A204.1 (cell line): ENCODE measurements around the gene CEP126.

Source experiments
- FAIRE-seq: peaks from 2 replicates; lab custom pipeline; 2012; peaks lifted over from hg19 to GRCh38; lab: Jason Lieb, UNC

Gene CEP126

GRCh38 chr11:102010776-102011494, 96.1 kb downstream of the CEP126 start:
- no peak for FAIRE-seq

DNA sequence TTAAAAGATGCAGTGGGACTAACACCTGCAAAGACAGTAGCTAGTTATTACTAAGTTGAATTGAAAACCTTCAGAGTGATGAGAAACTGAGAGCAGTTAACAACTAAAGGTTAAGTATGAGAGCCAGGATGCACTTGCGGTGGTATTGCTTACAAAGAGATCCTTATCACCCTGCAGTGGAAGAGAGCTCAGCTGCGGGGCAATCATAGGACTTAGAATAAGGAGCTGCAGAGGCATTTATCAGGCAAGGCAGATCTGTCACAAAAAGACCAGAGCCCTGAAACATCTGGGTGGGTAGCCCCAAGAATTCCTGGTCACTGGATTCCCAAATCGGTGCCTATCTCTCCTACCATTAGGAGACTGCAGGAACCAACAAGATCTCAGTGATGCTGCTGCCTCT, 98.1 kb downstream of the CEP126 start:
- FAIRE-seq = no peak

DNA sequence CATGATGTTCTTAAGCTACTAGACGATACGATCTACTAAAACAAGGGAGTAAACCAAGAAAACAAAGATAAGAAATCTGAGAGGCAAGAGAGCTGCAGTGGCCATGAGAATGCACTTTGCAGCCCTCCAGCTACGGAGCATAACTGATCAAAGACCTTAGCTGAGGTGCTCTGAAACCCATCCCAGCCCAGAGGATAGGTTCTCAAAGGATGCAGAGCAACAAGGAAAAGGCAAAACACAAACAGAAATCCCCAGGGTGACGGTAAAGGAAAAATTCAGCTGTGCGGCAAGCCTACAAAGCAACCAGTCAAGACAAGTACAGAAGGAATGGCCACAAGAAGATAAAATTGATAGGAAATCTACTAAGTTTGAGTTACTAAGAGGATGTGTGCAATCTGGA, 99.9 kb downstream of the CEP126 start:
- no peak for FAIRE-seq

DNA sequence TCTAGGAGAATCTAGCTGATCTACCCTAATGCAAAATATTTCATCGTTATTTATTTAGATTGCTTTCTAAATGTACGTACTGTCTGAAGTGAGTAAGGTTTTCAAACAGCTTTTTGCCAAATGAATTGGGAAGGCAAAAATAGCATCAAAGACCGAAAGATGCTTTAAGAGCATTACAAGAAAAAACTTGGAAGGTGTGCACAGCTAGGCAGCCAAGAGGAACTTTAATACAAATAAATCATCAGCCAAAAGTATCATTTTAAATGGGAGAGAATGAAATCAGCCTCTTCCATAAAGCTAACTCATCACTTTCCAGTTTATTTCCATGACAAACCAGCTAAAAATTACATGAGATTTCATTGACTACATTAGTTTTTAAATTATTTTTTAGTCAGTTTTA, 102.2 kb downstream of the CEP126 start:
- FAIRE-seq = no peak

- no peak for FAIRE-seq
Observed at GRCh38 chr11:102026217-102026616, 111.4 kb downstream of the CEP126 start.

DNA sequence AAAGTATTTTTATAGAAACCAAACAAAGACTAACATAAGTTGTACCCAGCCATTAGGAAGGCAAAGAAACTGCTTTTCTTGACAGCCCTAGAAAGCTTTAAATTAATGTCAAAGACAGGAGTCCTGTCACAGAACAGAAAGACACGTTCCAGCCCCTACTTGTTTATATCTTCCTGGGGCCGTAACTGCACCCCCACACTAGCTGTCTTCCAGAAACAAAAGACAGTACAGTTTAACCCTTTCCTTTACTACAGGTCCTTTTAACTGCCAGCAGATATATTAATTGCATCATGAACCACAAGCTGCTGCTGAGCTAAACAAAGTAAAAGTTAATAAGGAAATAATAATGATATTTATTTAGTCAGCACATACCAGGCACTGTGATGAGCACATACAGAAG, 112.1 kb downstream of the CEP126 start:
- no peak for FAIRE-seq

DNA sequence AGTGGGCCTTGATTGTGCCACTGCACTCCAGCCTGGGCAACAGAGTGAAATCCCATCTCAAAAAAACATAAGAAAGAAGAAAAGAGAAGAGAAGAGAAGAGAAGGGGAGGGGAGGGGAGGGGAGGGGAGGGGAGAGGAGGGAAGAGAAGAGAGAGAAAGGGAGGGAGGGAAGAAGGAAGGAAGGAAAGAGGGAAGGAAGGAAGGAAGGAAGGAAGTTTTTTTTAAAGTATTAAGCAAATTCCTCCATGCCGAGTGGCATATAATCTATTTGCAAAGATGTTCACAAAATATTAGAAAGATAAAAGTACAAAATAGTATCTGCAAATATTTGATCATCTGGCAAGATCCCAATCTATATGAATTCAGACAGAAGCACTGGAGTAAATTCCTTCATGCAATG, 121.9 kb downstream of the CEP126 start:
- FAIRE-seq = no peak

DNA sequence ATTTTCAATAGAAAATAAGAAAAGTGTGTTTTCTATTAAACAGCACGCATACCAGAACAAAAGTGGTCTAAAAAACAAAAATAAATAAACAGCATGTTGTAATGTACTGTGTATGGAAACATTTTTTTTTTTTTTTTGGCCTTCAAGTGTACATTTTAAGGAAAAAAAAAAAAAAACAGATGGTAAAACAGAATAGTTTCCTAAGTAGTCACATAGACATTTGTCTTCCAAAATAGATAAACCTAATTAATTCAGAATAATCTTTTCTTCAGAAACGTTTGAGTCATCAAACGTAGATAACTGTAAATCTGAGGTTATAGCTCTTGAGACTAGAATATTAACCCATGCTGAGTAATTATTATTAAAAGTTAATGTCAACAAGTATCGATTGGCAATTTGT, 132.0 kb downstream of the CEP126 start:
- no peak for FAIRE-seq

GRCh38 chr11:102047305-102047924, 132.6 kb downstream of the CEP126 start, which contains the start of gene CFAP300:
CFAP300 (plus strand) TSS chr11:102047437; CDS start chr11:102047471, 34 bp downstream.
- FAIRE-seq = no peak
